Nephron progenitor cell (in vitro differentiated cells): ENCODE results near the gene RARRES2.

Experiments
- DNase-seq: peaks from one replicate; pipeline ENCODE4 v3.0.0; 2021
- H3K27ac Mint-ChIP-seq: 2 replicates; pipeline ENCODE4 v1.8.0; 2021; ENCODE audit warnings: mild to moderate bottlenecking, moderate library complexity, mixed read lengths
- H3K27me3 Mint-ChIP-seq: 2 replicates; pipeline ENCODE4 v1.8.0; 2021; ENCODE audit warnings: mild to moderate bottlenecking, low read depth, mixed read lengths; ENCODE audit not compliant: poor library complexity
- H3K36me3 Mint-ChIP-seq: 2 replicates; pipeline ENCODE4 v1.8.0; 2021; ENCODE audit warnings: low read depth, mixed read lengths
- H3K4me1 Mint-ChIP-seq: 2 replicates; pipeline ENCODE4 v1.8.0; 2021; ENCODE audit warnings: mixed read lengths
- H3K4me3 Mint-ChIP-seq: 2 replicates; pipeline ENCODE4 v1.8.0; 2021; ENCODE audit warnings: mild to moderate bottlenecking, moderate library complexity, mixed read lengths
- H3K9me3 Mint-ChIP-seq: 2 replicates; pipeline ENCODE4 v1.8.0; 2021; ENCODE audit warnings: mild to moderate bottlenecking, moderate library complexity, mixed read lengths
- TF ChIP-seq, protein P1 (sequence below): fragments of 200-600 bp; sonication (generic); IDR thresholded peaks from 2 replicates; pipeline ENCODE4 v1.5.0; 2021; ENCODE audit warnings: antibody characterized with exemption

Gene RARRES2

DNA sequence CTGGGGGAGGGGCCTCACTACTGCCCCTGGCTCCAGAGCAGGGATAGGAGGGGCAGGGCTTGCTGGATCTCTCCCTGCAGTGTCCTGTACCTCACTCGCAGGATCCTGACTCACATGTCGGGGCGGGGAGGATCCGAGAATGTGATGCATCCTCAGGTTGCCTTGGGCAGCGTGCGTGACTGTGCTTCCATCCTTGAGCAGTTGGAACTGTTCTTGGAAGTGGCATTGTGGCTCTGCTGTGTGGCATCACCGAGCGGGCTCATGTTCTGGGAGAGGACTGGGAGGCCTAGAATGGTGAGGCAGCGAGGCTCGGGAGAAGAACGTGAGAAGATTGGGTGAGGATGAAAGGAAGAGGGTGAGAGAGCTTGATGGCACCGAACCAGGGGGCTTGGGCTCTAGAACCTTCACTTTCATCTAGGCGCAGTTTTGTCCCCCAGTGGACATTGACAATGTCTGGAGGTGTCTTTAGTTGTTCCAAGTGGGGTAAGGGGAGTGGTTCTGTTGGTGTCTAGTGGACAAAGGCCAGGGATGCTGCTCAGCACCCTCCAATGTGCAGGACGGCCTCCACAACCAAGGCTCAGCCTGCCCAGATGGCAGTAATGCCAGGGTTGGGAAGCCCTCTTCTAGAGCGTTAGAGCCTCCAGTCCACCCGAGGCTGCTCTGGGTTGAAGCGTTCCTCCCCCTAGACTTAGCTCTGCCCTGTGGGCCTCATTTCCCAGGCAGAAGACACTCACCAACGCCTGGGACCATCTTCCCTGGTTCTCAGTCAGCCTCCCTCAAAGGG lies 8.4 kb downstream of the RARRES2 start:
- no peaks in the 10 kb centered on the region for H3K9me3 Mint-ChIP-seq
- no peak for DNase-seq
- peaks cover 25% of the 10 kb centered on the region for H3K27me3 Mint-ChIP-seq
- H3K4me1 Mint-ChIP-seq = peaks cover 28% of the 10 kb centered on the region
- H3K4me3 Mint-ChIP-seq = no peak overlapping the region
- no peaks in the 10 kb centered on the region for H3K36me3 Mint-ChIP-seq
- H3K27ac Mint-ChIP-seq = no peak overlapping the region
- TF ChIP-seq, protein P1, sequence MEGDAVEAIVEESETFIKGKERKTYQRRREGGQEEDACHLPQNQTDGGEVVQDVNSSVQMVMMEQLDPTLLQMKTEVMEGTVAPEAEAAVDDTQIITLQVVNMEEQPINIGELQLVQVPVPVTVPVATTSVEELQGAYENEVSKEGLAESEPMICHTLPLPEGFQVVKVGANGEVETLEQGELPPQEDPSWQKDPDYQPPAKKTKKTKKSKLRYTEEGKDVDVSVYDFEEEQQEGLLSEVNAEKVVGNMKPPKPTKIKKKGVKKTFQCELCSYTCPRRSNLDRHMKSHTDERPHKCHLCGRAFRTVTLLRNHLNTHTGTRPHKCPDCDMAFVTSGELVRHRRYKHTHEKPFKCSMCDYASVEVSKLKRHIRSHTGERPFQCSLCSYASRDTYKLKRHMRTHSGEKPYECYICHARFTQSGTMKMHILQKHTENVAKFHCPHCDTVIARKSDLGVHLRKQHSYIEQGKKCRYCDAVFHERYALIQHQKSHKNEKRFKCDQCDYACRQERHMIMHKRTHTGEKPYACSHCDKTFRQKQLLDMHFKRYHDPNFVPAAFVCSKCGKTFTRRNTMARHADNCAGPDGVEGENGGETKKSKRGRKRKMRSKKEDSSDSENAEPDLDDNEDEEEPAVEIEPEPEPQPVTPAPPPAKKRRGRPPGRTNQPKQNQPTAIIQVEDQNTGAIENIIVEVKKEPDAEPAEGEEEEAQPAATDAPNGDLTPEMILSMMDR = no peak

DNA sequence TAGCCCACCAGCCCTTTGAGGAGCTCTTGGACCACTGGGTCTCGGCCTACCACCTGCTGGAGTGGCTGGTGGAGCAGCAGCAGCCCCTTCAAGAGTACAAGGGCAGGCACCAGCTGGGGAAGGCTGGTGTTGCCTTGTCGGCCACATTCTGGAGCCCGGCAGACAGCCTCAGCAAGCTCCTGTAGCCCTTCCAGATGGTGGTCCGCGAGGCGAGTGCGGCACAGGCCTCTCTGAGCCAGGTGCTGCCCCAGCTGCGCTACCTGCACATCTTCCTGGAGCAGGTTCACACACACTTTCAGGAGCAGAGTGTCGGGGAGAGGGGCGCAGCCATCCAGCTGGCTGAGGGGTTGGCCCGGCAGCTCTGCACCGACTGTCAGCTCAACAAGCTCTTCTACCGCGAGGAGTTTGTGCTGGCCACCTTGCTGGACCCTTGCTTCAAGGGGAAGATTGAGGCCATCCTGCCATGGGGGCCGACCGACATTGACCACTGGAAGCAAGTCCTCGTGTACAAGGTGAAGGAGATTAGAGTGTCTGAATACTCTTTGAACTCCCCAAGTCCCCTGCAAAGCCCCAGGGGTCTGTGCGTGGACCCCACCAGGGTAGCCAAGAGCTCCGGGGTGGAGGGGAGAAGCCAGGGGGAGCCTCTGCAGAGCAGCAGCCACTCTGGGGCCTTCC lies 11.1 kb downstream of the RARRES2 start:
- Mint-ChIP-seq H3K9me3 (no peaks in the 10 kb centered on the region), H3K27ac (no peak overlapping the region), H3K4me3 (no peak overlapping the region), H3K27me3 (peaks cover 22% of the 10 kb centered on the region), H3K36me3 (no peaks in the 10 kb centered on the region), H3K4me1 (peaks cover 11% of the 10 kb centered on the region)
- DNase-seq = no peak
- TF ChIP-seq, protein P1 = no peak

DNA sequence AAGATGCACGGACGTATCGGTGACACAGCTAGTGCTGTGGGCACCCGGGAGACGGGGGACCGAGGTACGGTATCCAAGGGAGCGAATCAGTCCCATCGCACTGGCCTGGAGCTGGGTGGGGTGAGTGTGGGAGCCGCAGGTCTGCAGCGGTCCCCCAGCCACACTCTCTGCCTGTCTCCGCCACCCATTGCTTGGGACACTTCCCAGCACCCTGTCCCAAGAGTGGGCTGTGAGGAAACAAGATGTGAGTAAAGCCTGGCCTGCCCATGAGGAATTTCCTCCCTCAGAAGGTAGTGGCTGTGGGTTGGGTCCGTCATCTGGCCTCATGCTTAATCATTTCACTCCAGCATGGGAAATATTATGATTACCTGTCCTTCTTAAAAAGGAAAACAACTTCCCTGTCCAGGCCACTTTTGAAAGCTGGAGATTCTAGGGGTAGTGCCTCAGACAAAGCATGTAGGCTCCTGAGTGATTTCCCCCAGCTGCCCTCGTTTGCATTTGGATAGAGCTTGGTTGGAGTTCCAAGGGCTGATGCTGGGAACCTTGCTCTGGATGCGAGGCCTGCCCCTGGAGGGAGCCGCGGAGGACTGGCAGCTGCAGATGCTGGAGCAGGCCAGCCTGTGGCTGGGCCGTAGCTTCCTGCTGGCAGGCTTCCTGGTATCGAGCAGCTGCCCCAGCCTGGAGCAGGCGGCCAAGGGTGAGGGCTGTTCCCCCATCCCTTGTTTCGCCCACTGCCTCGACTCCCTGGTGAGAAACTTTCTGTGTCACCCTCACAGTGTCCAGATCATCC lies 11.9 kb downstream of the RARRES2 start:
- Mint-ChIP-seq H3K9me3 (no peaks in the 10 kb centered on the region), H3K27ac (no peak overlapping the region), H3K4me3 (no peak overlapping the region), H3K4me1 (peaks cover 15% of the 10 kb centered on the region), H3K27me3 (peaks cover 21% of the 10 kb centered on the region), H3K36me3 (no peaks in the 10 kb centered on the region)
- DNase-seq = no peak
- TF ChIP-seq, protein P1 = no peak

DNA sequence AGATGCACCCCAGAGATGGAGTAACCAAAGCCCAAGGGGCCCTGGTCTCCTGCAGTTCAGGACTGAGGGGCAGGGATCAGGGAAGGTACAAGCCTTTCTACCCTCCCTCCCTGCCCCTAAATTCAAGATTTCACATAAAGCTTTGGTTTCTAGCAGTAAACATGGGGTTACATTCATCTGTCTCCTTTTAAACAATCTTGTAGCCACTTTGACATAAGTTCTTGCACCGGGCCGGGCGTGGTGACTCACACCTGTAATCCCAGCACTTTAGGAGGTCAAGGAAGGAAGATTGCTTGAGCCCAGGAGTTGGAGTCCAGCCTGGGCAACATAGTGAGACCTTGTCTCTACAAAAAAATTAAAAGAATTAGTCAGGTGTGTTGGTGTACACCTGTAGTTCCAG lies 14.1 kb downstream of the RARRES2 start:
- TF ChIP-seq, protein P1 = no peak
- no peak for DNase-seq
- H3K27me3 Mint-ChIP-seq = peaks cover 14% of the 10 kb centered on the region

DNA sequence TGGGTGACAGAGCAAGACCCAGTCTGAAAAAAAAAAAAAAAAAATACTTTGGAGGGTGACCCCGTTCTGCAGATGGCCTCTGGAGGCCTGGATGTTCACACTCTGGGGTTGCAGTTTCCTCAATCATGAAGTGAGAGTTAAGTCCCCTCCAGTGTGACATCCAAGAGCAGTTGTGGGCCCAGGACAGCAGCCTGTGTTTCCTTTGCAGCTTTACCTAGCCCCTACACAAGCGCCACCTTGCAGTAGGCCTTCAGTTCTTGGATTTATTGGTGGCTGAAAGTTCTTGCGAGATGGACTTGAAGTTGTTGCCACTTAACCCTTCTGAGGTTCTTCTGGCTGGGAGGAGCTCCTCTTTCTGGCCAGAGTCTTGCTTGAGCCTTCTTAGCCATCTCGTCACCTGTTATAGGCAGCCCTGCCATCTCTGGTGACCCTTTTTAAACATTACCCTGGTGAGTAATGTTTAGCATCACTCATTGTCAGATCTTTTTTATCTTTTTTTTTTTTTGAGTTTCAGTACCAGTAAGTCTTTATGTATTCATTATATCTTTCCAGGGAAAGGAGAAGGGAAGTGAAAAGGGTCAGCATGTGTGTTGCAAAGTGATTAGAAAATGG lies 14.7 kb downstream of the RARRES2 start:
- Mint-ChIP-seq H3K36me3 (no peaks in the 10 kb centered on the region), H3K9me3 (no peaks in the 10 kb centered on the region), H3K4me3 (no peak overlapping the region), H3K4me1 (peaks cover 25% of the 10 kb centered on the region), H3K27me3 (peaks cover 15% of the 10 kb centered on the region), H3K27ac (no peak overlapping the region)
- DNase-seq = no peak
- TF ChIP-seq, protein P1 = no peak

More for the DNA sequence above, 14.1 kb downstream of the RARRES2 start:
- peaks cover 25% of the 10 kb centered on the region for H3K4me1 Mint-ChIP-seq
- no peaks in the 10 kb centered on the region for H3K9me3 Mint-ChIP-seq
- H3K27ac Mint-ChIP-seq = no peak overlapping the region
- no peak overlapping the region for H3K4me3 Mint-ChIP-seq
- H3K36me3 Mint-ChIP-seq = no peaks in the 10 kb centered on the region
